ENCODE measurements around the gene ZC3H18.
A peak's percentile ranks its signal among the peaks of the same experiment; 100 is the strongest.
"Not testable (repeated sequence)": the region's sequence is repeated elsewhere in the genome, so short reads cannot be mapped to it uniquely, and the experiment has no call there.

Gene ZC3H18

DNA sequence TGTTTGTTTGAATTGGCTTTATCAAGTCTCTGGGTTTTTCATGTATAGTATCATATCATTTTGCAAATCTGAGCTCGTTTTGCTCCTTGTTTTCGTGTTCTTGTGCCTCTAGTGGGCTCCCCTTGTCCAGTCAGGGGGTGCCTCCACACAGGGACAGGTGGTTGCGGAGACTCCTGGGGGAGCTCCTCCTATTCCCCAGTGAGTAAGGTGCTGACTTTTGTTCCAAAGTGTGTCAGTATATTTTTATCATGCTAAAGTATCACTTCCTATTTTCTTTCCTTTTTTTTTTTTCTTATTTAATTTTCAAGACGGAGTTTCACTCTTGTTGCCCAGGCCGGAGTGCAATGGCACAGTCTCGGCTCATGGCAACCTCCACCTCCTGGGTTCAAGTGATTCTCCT is 37.9 kb downstream of the ZC3H18 start:
- no peak for DNase-seq

DNA sequence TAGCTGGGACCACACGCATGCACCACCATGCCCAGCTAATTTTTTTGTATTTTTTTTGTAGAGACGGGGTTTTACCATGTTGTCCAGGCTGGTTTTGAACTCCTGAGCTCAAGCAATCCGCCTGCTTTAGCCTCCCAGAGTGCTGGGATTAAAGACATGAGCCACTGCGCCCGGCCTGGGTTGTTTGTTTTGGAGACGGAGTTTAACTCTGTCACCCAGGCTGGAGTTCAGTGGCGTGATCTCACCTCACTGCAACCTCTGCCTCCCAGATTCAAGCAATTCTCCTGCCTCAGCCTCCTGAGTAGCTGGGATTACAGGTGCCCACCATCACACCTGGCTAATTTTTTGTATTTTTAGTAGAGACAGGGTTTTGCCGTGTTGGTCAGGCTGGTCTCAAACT is 39.2 kb downstream of the ZC3H18 start:
- DNase-seq = not testable (repeated sequence)

DNA sequence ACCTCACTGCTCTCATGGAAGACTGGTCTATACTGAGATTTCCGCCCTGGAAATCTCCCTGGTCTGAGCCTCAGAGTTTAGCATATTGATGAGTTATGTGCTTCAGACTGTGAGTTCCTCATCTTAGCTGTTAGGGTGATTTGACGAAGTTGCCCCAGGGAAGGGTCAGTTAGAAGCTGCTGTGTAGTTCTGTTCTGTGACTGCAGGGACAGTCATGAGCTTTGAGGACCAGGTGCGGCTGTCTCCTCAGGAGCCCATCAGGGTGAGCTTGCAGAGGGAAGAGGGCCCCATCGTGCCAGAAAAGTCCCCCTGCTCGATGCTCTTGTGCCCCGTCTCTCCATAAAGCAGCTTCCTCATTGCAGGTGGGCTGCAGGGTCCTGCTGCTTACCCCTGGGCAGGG is 39.9 kb downstream of the ZC3H18 start:
- no peak for DNase-seq

DNA sequence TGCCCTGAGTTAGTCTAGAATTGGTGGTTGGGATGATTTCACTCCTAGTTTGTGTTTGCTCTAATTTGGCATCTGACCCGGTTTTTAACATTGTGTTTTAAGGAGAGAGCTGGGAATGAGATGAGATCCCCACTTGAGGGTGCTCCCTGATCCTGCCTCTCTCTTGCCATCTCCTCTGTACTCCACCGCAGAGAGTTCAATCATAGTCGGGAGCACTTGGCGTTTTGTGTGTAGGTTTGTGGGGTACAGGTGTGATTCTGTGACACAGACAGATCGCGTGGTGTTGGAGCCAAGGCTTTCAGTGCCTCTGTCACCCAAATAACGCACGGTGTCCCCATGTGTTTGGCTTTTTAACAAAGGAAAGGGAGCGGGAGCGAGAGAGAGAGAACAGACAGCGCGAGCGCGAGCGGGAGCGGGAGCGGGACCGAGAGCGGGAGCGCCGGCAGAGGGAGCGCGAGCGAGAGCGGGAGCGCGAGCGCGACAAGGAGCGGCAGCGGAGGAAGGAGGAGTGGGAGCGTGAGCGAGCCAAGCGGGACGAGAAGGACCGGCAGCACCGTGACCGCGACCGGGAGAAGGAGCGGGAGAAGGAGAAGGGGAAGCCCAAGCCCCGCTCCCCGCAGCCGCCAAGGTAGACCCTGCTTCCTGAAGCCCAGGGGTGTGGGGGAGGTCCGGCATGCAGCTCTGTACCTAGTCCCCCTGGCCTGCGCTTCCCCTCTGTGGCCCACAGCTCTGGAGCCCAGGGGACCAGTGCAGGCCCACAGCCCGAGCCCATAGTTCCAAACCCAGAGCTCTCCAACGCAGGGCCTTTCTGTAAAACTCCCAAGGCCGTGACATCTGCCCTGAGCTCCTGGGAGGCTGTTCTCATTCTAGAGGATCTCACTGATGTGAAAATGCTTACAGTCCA is 41.0 kb downstream of the ZC3H18 start:
- no peak for DNase-seq

DNA sequence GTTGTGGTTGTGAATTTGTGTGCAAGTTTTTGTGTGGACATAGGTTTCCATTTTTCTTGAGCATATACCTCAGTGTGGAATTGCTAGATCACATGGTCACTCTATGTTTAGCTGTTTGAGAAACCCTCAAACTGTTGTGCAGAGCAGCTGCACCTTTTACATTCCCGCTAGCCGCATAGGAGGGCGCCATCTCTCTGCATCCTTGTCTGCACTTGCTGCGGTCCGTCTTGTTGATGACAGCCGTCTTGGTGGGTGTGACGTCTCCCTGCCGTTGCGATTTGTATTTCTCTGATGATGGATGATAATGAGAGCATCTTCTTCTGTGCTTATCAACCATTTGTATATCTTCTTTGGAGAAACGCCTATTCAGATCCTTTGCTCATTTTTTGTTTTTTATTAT is 43.1 kb downstream of the ZC3H18 start:
- no peak for DNase-seq

DNA sequence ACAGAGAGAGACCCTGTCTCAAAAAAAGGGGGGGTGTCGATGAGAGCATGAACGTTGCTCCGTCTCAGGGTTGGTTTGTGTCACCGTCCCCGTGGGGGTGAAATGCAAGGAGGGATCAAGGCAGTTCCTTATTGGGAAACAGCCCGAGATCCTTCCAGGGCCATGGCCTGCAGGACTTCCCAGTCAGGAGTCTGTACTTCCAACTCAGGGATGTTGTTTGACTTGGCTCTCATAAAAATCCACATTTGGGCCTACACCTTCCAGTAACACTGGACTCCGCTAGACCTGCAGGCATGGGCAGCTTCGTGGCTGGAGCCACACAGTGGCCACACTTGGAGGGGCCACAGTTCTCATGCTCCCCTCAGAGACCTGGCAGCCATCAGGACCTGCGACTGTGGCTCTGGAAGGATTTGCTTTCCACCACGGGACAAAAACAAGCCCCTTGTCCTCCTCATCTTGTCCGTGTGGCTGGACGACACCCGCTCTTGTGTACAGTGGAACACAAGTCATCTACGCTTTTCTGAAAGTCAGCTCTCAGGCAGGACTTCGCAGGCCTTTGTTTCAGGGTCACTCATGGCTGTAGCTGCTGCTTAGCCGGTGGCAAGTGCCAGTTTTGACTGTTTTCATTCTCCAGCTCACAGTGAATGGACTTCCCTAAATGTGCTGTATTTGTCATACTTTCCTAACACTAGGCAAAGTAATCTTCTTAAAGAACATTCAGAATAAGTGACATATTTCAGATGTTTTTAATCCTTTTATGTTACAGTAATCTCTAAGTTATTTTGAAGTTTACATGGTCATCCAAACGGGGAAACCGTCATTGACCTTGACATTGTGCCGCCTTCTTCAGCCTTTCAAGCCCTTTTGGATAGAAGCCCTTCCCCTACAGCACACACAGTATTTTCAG is 44.0 kb downstream of the ZC3H18 start:
- DNase-seq = no peak

DNA sequence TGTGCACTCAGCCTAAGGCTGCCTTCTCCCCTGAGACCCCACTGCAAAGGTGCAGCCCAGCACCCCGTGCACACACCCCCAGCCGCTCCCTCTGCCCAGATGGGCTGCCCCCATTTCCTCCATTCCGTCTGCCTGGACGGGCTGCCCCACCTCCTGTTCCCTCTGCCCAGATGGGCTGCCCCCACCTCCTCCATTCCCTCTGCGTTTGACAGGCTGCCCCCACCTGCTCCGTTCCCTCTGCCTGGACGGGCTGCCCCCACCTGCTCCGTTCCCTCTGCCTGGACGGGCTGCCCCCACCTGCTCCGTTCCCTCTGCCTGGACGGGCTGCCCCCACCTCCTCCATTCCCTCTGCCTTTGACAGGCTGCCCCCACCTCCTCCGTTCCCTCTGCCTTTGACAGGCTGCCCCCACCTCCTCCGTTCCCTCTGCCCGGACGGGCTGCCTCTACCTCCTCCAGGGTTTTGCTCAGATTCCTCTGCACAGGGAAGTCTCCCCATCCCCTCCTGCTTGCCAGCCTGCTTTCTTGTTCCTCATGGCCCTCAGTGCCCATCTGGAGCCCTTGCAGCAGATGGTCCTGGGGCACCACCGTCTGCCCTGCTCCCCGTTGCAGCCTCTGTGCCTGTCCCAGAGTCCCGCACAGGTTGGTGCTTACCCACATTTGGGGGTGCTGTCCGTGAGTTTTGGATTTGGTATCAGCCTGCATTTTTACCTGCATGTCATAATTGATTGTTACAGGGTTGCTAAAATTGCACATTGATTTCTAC is 44.8 kb downstream of the ZC3H18 start:
- DNase-seq = no peak

DNA sequence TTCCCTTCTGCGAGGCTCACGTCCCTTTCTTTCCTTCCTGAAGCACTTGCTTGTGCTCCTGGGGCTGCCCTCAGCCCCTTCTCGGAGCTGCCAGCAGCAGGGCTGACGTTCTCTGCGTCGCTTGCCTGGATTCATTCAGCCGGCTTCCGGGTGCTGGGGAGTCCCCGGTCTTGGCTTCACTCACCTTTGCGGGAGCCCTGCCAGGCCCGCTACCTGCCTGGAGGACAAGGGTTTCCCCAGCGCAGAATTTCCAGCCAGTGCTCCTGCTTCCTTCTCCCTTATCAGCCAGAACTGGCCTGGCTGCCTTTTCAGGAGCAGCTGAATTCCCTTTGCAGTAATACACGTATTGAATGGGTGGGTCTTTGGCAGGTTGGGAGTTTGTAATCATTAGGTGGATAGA is 46.1 kb downstream of the ZC3H18 start:
- DNase-seq = no peak

DNA sequence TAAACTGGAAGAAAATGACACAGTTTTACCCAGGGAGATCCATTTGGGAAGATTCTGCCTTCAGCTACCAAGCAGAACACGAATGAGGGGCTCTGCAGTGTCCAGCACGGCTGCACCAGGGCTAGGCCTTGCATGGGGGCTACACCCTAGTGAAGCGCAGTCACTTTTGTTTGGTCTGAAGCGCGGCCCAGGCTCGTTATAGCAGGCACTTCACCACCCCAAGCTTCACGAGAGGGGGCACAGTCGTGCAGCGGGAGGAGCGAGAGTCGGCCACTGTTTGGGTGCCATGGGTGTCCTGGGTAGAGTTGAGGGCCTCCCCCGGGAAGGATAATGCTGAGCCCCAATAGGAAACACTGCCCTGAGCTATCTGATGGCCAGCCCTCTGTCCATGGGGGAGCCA is 46.5 kb downstream of the ZC3H18 start:
- no peak for DNase-seq

DNA sequence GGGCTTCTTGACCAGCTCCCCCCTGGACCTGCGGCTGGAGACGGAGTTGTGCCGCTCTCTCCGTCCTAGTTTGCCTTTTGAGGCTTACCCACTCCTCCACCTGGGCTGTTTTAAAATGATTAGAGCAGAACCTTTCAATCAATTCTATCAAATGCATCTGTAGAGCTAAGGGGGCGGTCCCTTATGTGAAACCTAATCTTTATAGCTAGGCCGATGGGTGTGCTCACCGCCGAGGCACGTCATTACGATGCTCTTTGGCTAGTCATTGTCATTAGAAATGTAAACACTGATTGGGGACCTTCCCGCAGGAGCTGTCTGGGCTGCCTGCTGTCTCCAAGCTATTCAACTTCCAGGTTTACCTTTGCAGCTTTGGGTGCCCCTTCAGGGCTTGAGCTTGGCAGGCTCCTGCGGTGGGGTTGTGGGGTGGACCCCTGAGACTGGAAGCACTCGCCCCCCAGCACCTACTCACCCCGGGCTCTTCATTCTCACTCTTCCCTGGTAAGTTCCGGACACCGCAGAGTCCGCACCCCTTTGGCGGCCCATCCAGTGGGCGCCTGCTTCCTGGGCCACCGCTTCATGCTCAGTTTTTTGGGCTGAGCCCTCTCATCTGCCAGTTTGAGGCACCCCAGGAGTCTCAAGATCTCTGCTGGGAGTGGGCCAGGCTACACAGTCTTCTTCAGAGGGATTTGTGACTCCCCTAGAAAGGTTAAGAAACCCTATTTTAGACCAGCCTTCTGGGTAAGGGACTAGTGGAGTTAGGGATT is 47.2 kb downstream of the ZC3H18 start:
- DNase-seq = peak; percentile 62

DNA sequence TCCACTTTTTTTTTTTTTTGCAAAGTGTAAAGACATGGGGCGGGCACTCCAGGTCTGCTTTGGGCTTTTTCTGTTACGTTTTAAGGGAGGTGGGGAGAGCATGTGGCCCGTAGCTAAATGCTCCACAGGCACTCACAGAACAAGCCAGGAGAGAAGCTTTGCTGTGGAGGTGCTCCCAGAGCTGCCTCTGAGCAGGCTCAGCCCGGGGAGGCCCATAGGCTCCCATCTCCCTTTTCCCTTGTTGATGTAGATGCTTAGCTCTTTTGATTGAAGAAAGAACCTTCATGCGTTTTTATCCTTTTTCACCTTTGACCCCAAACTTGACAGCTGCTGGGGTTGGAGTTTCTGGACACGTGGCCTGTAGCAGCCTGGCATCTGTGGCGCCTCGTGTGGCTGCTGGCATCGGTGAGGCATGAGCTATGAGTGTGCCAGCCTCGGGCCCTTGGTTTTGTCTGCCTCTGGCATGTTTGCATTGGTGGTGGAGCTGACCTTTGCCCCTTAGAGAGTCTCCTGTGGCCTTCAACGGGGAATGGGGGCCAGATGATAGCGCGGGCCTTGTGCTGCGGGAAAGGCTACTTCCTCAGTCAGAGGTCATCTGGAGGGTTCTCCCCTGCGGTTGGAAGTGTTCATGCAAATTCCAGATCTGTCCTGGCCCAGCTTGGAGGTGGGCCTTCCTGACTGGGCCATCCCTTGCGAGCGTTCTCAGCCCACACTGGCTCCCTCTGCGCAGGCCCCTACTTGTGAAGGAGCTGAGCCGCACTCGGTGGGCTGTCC is 48.2 kb downstream of the ZC3H18 start:
- DNase-seq = no peak

DNA sequence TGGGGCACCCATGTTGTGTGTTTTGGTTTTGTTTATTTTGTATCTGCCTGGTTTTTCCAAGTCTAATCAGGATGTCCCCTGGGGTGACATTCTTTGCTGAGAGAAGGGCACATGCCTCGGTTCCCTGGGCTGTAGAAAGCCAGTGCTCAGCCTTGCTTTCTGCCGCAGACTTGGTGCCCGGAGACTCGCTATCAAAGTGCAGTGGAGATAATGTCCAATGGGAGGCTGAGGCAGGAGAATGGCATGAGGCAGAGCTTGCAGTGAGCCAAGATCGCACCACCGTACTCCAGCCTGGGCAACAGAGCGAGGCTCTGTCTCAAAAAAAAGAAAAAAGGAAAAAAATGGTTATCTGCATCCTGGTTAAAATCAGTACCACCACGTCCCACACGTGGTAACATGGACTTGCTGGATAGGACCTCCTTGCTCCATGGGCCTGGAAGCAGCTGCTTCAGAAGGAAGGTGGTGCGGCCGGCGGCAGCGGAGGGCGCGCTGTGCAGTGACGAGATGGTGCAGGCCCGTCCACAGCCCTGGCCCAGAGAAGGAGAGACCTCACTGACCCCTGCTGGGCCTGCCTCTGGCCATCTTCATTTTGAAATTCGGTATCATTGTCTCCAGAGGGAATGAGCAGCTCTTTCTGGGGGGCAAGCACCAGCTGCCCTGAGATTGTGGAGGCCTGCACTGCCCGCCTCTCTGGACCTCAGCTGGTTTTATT is 48.9 kb downstream of the ZC3H18 start:
- DNase-seq = no peak

DNA sequence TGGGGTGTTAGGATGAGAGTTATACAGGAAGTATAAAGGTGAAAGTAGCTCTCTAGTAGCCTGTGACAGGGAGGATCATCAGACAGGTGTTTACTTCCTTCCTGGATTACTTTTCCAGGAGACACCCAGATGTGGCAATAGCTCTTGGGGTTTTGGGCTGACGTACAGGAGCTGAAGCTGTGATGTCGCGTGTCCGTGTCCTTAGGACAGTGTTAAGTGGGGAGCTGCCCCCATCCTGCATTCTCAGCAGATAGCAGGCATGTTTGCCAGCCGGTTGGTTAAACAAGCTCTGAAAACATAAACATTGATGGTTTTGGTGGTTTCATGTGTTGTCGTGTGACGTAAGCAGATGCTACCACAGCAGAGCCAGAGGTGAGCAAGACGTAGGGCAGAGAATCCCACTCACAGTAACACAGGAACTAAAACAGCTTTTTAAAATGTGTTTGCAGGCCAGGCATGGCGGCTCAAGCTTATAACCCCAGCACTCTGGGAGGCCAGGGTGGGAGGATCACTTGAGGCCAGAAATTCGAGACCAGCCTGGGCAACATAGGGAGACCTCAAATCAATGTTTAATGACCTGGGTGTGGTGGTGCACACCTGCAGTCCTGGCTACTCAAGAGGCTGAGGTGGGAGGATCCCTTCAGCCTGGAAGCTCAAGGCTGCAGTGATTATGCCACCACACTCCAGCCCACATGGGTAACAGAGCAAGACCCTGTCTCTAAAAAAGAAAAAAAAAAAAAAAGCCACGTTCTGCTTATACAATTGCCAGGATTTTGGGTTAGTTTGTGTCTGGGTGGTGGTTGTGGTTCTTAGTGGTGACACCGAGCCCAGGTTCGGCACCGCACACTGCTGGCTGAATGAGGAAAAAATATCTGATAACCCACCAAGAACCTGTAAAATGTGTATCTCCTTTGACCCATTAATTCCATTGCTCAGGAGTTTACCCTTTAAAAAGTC is 49.9 kb downstream of the ZC3H18 start:
- DNase-seq = no peak

DNA sequence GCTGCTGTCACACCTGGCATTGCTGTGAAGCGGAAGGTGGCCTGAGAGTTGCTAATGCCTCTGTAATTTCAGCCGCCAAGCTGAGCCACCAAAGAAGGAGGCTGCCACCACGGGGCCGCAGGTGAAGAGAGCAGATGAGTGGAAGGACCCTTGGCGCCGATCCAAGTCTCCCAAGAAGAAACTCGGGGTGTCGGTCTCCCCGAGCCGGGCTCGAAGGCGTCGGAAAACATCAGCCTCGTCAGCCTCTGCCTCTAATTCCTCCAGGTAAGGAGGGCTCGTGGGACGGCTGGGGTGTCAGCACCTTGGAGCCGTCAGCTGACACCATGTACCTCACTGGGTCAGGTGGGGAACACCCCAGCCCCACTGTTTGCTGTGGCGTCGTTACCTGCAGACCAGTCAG is 51.9 kb downstream of the ZC3H18 start:
- DNase-seq = no peak

DNA sequence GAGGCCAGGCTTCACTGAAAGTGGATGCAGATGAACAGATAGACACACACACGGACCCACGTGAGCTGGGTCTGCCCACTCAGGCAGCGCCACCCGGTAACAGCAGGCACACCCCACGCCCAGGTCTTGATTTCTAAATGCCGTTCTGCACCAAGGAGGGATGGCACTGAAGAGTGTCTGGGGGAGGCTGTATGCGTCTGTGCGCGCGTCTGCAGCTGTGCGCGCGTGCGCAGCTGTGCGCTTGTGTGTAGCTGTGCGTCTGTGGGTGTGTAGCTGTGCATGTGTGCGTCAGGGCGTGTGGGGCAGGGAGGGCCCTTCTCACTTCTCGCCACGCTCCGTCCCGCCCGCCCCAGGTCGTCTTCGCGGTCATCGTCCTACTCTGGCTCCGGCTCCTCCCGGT is 52.7 kb downstream of the ZC3H18 start:
- no peak for DNase-seq

DNA sequence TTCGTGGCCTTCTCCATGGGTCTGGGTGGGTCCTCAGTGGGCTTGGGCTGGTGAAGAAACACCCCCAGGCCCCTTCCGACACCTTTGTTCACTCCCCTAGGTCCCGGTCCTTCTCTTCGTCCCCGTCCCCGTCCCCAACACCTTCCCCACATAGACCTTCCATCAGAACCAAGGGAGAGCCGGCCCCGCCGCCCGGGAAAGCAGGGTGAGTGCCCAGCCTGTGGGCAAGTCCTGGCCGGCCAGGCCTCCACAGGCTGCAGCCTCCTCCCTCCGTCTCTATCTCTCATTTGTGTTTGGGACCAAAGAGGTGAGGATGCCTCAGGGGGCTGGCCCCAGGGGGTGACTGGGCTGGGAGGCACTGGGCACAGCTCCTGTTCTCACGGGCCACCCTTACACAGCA is 53.7 kb downstream of the ZC3H18 start:
- DNase-seq = no peak

DNA sequence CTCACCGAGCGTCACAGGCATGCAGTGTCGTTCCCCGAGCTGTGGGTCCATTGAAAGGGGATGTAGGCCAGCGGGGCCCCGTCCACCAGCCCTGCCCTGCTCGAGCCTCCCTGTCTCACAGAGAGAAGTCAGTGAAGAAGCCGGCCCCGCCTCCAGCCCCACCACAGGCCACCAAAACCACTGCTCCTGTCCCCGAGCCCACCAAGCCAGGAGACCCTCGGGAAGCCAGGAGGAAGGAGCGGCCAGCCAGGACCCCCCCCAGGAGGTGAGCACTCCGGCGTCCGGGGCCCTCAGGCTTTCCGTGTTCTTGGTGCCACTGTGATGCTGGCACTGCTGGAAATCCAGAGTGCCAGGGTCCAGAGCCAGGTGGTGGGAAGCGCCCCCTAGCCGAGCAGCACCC is 54.3 kb downstream of the ZC3H18 start:
- no peak for DNase-seq

DNA sequence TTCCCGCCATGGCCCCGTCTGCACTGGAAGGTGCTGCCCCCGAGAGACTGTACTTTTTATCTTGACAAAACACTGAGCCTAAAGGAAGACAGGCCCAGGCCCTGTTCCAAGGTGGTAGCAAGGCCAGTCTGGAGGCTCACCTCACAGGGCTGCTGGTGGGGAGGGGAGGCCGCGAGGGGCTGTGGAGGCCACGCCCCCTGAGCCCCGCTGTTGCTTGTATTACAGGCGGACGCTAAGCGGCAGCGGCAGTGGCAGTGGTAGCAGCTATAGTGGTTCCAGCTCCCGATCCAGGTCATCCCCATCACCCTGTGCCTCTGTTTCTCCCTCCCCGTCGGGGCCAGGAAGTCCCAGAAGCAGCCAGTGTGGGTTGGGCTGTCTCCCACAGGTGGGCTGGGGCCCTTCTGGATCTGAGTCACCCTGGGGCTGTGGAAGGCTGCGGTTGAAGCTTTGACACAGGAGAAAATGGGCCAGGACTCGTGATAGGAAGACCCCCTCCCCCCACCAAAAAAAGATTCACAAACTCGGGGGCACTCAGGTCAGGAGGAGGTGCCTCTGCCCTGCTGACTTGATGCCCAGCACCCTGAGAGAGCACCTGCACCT is 54.9 kb downstream of the ZC3H18 start:
- DNase-seq = no peak

DNA sequence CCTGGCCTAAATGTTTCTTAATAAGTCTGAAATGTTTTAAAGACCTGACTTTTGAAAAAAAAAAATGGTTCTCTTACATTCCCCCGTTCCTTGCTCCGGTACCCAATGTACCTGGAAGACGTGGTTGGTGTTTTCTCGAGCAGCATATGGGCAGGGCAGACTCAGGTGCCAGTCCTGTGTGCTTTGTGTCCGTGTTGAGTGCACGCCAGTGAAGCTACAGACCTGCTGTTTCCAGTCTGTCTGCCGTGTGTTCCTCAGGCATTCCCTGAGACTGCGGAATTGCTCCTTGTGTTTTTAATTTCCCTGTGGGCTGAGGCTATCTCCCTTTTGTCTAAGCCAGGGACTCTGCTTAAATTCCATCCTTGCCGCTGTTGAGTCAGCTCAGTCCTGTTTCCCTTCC is 56.4 kb downstream of the ZC3H18 start:
- no peak for DNase-seq
